NCI-H526 treated with DMSO at 0.1 percent for 48 hours (cell line): ENCODE results near the gene CHD2.
"Not testable (repeated sequence)": the region's sequence is repeated elsewhere in the genome, so short reads cannot be mapped to it uniquely, and the experiment has no call there.

Source experiments
- DNase-seq: peaks from one replicate; lab custom pipeline; 2025; lab: John Stamatoyannopoulos, UW

CHD2 gene

DNA sequence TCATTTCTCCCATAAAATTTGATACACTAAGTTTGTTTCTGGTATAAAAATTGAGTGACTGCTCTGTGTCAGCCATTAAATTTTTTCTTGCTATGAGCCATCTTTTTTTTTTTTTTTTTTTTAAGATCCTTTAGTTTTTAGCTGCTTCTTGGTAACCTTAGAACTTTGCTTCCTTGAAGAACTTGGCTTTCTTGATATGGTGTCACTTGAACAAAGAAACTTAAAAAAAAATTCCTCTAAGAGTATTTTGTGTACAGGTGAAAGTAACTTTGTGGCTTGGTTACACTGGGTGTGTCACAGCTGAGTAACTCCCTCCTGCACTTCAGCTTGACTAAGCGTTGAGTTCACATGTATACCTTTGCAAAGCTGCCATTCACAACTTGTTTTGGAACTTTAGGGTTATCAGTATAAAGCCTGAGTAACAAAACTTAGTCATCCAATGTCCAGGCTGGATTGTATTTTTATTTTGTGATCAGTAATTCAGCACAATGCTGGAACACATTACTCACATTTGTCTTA is 6.5 kb downstream of the CHD2 start:
- DNase-seq = no peak

GRCh38 chr15:92907229-92907628 is 7.1 kb downstream of the CHD2 start:
- no peak for DNase-seq

GRCh38 chr15:92907896-92908712 is 8.0 kb downstream of the CHD2 start:
- DNase-seq = peak; percentile 74

GRCh38 chr15:92908713-92909057 is 8.6 kb downstream of the CHD2 start:
- no peak for DNase-seq

DNA sequence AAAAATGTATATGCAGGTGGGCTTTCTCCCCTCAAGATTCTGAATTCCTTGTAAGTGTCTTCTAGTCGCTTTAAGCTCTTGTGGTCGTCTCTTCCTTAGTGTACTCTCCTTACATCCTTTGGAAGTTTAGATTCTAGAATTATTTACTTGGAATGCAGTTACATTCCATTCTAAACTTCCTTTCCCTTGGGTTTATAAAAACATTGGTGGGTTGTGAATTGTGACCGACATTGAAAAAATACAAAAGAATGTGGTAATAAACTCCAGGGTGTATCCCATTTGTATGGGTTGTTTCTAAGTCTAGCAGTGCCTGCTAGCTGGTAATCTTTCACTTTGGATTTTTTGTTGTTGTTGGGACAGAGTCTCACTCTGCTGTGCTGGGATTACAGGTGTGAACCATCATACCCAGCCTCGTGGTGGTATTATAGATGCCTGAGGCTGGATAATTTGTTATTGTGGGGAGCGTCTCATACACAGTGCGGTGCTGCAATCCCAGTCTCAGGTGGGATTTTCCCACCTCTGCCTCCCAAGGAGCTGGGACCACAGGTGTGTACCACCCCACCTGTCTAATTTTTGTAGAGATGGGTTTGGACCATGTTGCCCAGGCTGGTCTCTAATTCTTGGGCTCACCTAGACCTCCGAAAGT is 9.1 kb downstream of the CHD2 start:
- DNase-seq = no peak

DNA sequence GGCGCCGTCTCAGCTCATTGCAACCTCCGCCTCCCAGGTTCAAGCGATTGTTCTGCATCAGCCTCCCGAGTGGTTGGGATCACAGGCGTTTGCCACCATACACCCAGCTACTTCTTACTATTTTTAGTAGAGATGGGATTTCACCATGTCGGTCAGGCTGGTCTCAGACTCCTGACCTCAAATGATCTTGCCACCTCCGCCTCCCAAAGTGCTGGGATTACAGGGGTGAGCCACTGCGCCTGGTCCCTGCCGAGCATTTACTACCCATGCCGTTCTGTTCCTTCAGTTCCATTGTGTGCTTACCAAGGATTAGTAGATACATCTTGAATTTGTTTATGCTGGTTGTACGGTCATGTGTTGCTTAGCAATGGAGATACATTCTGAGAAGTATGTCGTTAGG is 10.3 kb downstream of the CHD2 start:
- no peak for DNase-seq

DNA sequence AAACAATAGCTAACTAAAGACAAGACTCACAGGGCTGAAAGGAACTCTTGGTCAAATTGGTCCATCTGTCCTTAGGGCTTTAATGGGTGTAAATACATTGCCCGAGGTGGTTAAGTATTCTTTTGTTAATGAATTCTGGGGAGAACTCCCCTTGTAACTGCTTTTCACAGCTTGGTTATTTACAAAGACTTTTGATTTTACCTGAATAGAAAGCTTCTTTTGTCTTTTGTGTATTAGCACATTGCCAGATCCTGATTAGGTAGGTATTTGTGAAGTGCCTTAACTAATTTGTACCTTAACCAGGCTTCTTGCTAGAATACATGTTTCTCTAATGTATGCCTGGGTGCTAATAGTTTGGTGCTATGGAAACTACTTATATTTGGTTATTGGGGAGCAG is 14.0 kb downstream of the CHD2 start:
- DNase-seq = no peak

DNA sequence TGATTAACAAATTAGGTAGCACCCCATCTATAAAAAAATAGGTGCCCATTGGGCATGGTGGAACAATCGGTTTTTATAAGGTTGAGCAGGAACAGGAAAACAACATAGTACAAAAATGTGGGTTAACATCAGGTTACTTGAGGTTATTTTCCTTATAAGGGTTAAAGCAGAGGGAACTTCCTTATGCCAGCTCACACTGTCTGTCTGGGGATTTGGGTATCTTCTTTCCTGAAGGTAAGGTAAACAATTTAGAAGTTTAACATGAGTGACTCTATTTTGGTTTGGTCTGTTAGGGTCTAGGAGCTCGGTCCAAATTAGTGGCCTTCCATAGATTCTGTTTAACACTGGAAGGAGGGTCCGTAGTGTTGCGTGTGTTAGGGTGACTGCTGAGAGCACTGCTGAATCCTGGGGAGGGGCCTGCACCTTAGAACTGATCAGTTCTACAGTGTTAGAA is 14.7 kb downstream of the CHD2 start:
- no peak for DNase-seq

DNA sequence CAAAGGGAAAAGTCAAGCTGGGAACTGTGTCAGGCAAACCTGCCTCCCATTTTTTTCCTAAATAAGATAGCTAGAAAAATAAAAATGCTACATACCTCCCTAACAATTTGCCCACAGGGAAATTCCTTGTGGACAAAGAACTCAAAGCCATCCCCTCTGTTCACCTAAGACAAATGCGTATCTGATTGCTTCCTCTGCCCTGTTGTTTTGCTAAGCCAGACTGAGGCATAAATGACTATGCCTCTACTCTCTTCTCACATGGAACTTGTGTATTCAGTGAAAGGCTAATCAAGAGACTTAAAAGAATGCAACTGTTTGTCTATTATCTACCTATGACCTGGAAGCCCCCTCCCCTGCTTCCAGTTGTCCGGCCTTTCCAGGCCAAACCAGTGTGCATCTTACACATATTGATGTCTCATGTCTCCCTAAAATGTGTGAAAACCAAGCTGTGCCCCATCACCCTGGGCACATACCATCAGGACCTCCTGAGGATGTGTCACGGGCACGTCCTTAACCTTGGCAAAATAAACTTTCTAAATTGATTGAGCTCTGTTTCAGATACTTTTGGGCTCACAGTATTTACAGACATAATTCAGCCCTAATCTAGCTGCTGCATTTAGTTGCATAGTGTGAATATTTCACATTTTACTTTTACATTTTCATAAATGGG is 15.8 kb downstream of the CHD2 start:
- DNase-seq = no peak

DNA sequence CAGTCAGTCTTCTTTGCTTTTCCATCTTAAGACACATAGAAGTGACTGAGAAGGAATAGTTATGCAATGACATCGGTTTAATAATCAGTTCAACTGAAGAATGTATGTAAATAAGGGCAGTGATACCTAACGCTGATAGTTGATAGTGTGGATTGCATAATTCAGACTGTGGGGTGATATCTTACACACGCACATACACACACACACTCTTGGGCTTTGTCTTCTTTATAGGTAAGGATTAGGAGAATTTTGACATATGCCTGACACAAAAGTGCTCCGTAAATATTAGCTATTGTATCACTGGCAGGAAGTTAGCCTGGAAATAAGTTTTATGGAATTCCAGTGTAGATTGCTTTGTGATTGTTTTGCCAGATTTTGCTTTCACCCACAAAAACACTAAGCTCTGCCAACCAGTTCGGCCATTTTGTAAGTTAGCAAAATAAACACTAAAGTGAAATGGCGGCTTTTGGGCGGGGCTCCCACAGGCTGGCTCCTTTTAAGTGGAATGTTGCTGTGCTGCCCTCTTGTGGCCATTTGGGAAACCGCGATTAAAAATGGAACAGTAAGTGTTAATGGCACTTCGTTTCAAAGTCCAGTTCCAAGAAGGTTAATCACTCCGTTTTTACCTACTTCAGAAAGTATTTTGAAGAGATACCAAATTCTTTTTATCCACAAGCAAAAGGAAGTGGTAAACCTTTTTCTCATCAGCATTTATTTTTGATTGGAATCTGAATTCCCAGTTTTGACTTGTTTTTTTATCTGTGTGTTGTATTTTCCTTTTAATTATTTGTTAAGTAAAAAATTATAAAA is 17.7 kb downstream of the CHD2 start:
- peak; percentile 81 for DNase-seq

DNA sequence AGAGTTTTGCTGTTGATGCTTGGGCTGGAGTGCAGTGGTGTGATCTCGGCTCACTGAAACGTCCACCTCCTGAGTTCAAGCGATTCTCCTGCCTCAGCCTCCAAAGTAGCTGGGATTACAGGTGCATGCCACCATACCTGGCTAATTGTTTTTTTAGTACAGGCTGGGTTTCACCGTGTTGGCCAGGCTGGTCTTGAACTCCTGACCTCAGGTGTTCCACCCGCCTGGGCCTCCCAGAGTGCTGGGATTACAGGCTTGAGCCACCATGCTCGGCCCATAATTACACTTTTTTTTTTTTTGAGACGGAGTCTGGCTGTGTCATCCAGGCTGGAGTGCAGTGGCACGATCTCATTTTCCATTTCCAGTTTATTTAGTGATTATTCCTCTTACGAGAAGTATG is 18.8 kb downstream of the CHD2 start:
- DNase-seq = not testable (repeated sequence)

GRCh38 chr15:92920595-92921161 is 20.6 kb downstream of the CHD2 start:
- DNase-seq = no peak

DNA sequence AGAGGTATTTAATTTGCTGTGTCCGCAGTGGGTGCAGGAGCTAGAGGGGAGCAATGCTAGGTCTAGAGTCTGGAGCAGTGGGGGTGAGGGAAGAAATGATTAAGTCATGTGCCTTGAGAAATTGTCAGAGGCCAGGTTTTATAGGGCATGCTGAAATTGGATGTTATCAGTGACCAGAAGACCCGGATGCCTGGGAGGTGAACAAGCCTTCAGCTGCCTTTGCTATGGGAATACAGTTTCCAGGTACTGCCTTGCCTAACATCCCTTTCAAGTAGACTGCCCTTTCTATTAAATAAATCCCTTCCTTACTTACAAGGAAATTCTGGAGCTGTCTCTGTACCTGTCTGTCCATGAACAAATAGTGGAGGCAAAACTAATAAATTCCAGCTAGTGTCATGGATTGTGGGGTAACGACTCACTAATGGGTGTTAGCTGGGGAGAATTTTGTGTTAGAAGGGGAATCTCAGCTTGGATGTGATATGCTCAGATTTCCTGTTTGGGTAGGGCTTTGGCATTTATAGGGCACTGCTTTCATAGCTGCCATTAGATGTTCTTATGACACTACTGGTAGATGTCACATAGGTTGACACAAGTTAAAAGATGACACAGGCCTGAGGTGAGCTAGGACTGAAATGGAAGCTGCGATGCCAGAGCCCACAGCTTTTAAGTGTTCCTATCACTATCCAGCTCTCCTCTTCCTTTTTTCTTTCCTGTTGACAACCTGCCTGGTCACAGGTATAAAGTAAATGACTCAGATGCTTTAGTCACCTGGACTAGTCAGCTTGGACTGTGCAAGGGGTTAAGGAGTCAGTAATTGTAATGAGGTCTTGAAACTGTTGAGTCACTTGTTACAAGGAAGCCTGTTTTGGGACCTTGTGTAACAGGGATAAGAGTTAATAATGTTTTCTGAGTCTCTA is 21.3 kb downstream of the CHD2 start:
- DNase-seq = no peak

DNA sequence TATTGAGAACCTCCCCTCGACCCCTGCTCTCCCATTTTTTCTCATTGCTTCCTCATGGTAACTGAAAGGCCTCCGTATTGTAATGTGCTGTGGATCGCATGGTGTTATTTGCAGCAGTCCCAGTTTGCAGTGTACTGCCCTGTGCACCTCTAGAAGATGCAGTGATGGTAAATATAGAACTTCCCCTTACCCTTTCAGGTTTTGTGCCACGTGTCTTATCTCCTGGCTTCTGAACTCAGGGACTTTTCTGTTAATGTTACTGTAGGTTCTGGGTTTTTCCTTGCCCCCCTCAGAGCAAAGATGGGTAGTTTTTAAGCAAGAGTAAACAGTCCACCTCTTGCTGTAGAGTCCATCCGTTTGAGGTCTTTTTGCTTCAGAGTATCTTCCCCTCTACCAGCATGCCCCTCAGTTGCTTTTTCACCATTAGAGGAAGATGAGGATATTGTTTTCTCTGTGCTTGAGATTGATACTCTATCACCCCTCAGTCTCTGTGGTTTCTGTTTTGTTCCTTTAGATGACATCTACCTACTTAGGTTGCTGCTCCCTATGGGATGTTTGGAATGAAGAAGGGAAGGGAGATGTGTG is 22.4 kb downstream of the CHD2 start:
- no peak for DNase-seq

DNA sequence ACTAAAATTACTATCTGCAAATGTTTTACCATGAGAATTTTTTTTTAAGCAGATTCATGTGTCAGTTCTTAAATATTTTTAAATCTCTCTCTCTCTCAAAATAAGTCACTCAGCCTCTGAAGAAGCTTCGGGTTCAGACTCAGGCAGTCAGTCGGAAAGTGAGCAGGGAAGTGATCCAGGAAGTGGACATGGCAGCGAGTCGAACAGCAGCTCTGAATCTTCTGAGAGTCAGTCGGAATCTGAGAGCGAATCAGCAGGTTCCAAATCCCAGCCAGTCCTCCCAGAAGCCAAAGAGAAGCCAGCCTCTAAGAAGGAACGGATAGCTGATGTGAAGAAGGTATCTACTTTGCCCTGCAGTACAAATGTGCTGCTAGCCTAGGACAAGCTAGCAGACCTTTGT is 24.1 kb downstream of the CHD2 start:
- no peak for DNase-seq

DNA sequence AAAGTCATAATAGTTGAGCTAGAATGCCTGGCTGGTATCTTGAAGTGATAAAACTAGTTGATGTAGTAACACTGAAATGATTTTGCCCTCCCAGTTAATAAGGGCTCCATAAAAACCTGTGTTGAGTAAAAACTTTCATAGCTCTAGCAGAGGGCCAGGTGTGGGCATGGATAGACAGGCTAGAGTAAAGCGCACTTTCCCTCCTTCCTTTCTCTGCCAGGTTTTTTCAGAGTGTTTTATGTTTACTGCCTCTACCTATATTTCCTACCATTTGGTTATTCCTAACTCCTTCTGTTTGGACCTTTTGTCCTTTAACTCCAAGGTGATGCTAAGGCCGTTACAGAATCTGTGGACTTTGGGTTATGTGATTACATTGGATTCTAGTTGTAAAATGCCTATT is 25.3 kb downstream of the CHD2 start:
- DNase-seq = no peak

DNA sequence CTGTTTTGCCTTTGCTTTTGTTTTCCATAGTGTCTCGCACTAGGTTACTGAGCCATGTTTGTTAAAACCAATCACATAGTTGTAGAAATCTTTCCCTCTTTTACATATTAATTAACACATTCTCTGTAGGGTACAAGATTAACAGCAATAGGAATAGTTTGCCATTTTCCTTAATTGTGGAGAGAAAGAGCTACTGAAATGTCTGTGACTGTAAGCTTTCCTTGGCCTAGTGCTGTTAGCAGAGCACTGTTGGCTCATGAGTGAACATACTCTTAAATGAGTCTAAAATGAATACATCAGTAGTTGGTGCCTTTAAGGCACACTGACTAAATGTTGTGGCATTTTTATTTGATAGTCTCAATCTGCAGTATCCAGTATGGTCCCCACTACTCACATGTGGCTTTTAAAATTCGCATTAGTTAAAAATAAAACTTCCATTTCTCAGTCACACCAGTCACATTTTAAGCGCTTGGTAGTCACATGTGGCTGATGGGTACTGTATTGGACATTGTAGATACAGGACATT is 28.2 kb downstream of the CHD2 start:
- no peak for DNase-seq

DNA sequence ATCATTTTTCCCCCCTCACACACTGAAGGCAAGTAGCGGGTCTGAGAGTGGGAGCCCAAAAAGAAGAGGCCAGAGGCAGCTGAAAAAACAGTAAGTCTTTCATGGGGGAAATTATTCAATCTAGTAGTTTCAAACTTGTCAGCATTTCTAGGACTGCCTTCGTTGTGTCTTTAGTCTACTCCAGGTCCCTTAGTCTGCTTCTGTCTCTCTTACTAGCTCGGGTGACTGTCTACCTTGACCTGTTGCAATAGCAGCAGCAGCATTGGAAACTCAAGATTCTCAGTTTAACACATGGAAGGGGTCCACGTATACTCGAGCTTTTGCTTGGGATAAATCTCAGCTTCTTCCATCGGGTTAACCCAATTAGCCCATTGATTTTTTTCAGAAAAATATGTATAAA is 28.9 kb downstream of the CHD2 start:
- no peak for DNase-seq

DNA sequence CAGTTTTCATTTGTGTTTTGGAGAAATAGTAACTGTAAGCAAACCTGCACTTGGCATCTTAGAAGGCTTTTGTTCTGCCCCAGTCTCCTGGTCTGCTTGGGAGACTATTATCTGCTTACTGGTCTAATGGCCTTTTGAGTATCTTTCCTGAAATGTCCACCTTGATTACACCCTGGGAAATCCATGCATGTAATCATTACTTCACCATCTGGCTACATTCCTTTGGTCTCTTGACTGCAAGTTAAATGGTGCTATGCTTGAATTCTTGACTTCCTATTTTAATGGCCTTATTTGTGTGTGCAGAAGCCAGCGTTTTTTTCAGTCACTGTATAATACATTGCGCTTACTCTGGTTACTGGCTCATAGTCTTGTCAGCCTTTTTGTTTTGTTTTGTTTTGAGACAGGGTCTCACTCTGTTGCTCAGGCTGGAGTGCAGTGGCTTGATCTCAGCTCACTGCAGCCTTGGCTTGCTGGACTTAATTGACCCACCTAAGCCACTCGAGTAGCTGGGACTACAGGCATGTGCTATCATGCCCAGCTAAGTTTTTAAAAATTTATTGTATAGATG is 30.0 kb downstream of the CHD2 start:
- DNase-seq = no peak

- no peak for DNase-seq
Observed at GRCh38 chr15:92930776-92931175, 30.7 kb downstream of the CHD2 start.
